Measurements from ENCODE around the gene GARIN5B.
A peak's percentile ranks its signal among the peaks of the same experiment; 100 is the strongest.

GARIN5B gene

GRCh38 chr19:55368701-55369563 is 5.9 kb upstream of the GARIN5B start:
- peak; percentile 29 for DNase-seq

GRCh38 chr19:55368106-55368505 is 5.0 kb upstream of the GARIN5B start:
- no peak for DNase-seq

GRCh38 chr19:55366790-55367189 is 3.7 kb upstream of the GARIN5B start:
- DNase-seq, result no peak

GRCh38 chr19:55365964-55366363 is 2.9 kb upstream of the GARIN5B start:
- DNase-seq, result no peak

- DNase-seq, result no peak
Measured at GRCh38 chr19:55365245-55365644, 2.2 kb upstream of the GARIN5B start.

GRCh38 chr19:55362174-55362989 is 678 bp downstream of the GARIN5B start:
- no peak for DNase-seq

GRCh38 chr19:55360902-55361301 is 2.2 kb downstream of the GARIN5B start:
- DNase-seq, result no peak

GRCh38 chr19:55358943-55359908 is 3.8 kb downstream of the GARIN5B start:
- DNase-seq, result no peak

- no peak for DNase-seq
Measured at GRCh38 chr19:55358493-55358892, 4.6 kb downstream of the GARIN5B start.

- DNase-seq, result no peak
Measured at GRCh38 chr19:55355213-55355821, 7.7 kb downstream of the GARIN5B start.

- DNase-seq, result no peak
Measured at GRCh38 chr19:55354698-55355212, 8.3 kb downstream of the GARIN5B start, which contains the start of gene COX6B2. Gene COX6B2 (minus strand): TSS chr19:55354719. CDS start chr19:55354521, 198 bp downstream.

- DNase-seq, result peak; percentile 27
Measured at GRCh38 chr19:55353803-55354697, 9.0 kb downstream of the GARIN5B start.

- DNase-seq, result no peak
Measured at GRCh38 chr19:55353356-55353802, 9.7 kb downstream of the GARIN5B start.

GRCh38 chr19:55352549-55353145 is 10.4 kb downstream of the GARIN5B start:
- DNase-seq, result no peak

GRCh38 chr19:55352040-55352439 is 11.0 kb downstream of the GARIN5B start:
- no peak for DNase-seq

GRCh38 chr19:55350620-55351315 is 12.3 kb downstream of the GARIN5B start:
- DNase-seq, result no peak

- DNase-seq, result no peak
Measured at GRCh38 chr19:55348317-55349034, 14.6 kb downstream of the GARIN5B start.

GRCh38 chr19:55347442-55348009 is 15.5 kb downstream of the GARIN5B start:
- DNase-seq, result no peak

All from kidney glomerular epithelial cell (primary cell).